ENCODE measurements around the gene HEMK1. TPM values are rescaled to one million over a fixed set of nuclear protein-coding genes. Genes with fewer than 3 reads are reported as not detected.
A peak's percentile ranks its signal among the peaks of the same experiment; 100 is the strongest.

Gene HEMK1
- total and polyA plus RNA-seq, 7 donors: 6.1 to 16.2 (median 10.0) TPM

DNA sequence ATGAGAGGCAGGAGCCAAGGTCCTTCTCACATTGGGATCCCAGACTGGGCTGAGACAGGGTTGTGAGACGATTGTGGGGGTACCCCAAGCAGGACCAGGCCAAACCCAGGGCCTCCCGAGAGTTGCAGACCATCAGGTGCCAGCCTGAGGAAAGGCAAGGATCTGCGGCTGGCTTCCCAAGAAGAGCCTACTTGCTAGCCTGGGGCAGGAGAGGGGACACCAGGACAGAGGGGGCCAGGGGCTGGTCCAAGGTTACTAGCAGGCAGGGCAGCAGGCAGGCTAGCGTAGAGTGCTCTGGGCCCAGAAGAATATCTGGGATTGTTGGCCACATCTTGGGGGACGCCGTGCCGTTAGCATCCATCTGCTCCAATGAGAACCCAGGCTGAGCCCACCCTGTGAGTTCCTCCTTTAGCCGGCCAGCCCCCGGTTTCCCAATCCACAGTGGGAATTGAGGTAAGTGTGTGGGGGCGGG, 41.7 kb downstream of the HEMK1 start:
- peak overlapping the region; percentile 91 for H3K27ac ChIP-seq
- 5 to 9% (median 6%) methylated on average over 10 of the region's 10 CpGs for WGBS, 3 donors
- DNase-seq (no peak), ATAC-seq (no peak)
- TF ChIP-seq, protein P1, sequence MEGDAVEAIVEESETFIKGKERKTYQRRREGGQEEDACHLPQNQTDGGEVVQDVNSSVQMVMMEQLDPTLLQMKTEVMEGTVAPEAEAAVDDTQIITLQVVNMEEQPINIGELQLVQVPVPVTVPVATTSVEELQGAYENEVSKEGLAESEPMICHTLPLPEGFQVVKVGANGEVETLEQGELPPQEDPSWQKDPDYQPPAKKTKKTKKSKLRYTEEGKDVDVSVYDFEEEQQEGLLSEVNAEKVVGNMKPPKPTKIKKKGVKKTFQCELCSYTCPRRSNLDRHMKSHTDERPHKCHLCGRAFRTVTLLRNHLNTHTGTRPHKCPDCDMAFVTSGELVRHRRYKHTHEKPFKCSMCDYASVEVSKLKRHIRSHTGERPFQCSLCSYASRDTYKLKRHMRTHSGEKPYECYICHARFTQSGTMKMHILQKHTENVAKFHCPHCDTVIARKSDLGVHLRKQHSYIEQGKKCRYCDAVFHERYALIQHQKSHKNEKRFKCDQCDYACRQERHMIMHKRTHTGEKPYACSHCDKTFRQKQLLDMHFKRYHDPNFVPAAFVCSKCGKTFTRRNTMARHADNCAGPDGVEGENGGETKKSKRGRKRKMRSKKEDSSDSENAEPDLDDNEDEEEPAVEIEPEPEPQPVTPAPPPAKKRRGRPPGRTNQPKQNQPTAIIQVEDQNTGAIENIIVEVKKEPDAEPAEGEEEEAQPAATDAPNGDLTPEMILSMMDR (IDR thresholded peaks at IDR 0.05): no peak
- H3K27me3 ChIP-seq (ENCODE audit: insufficient read depth in 3 of 3, low read length in 2 of 3): no peaks in the 10 kb centered on the region
- peak overlapping the region; percentile 89 for H3K4me3 ChIP-seq
- H3K9me3 ChIP-seq: no peaks in the 10 kb centered on the region
- peaks cover 58% of the 10 kb centered on the region for H3K4me1 ChIP-seq
- H3K36me3 ChIP-seq (ENCODE audit: insufficient read depth in 1 of 2, low read depth in 1 of 2): peaks cover 11 to 25% of the 10 kb centered on the region in 2 donors
- intact Hi-C loops (cut with DNase I): loop anchor here in 1 of 2 donors (5.0 to 10.0 kb wide), 2 partner anchors 94 to 774 kb away; partner anchors contain the start of gene MANF

DNA sequence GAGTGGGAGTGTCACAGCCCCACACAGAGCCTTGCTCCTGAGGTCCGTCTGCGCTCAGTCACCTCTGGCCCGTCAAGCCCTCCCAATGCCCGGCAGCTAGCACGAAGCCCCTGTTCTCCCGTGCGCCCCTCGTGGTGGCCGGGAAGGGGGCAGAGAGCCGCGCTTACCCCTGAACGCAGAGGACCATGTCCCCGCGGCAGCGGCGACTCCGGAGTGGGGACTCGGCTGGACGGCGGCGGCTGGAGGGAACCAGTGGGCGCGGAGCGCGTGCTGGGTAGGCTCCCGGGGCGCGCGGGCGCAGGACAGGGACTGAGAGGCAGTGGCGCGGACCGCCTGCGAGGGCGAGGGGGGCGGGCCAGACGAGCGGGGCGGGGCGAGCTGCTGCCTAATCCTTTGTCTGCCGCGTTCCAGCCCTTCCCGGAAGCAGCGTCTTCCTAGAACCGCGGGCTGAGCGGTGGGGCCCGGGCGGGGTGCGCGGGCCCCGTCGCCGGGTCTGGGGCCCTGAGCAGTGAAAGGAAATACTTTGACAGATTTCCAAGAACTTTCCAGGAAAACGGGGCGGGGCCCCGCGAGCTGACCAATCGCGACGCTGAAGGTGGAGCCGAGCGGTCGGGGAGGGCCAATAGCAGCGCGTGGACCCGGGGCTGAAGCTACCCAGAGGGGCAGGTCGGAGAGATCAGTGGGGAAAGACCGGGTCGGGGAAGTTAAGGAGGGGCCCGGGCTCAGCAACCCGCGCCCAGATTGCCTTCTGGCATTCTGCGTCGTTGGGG, 42.3 kb downstream of the HEMK1 start, which contains the start of gene CISH:
Gene CISH, minus strand, starts transcription at position 311 of the 770 bp plus-strand sequence. Its CDS starts 124 bp downstream, at position 187.
- peaks cover 52% of the 10 kb centered on the region for H3K4me1 ChIP-seq
- WGBS, 3 donors: 0 to 1% (median 0%) methylated on average over 56 to 75 of the region's 75 CpGs

GRCh38 chr3:50612234-50612882, 43.0 kb downstream of the HEMK1 start:
- H3K27ac ChIP-seq: peak overlapping the region; percentile 91
- peaks cover 45% of the 10 kb centered on the region for H3K4me1 ChIP-seq
- H3K9me3 ChIP-seq: no peaks in the 10 kb centered on the region
- H3K36me3 ChIP-seq (ENCODE audit: insufficient read depth in 1 of 2, low read depth in 1 of 2): peaks cover 8 to 12% of the 10 kb centered on the region in 2 donors
- peak in 1 of 4 donors; percentile 18 for ATAC-seq
- no peaks in the 10 kb centered on the region for H3K27me3 ChIP-seq (ENCODE audit: insufficient read depth in 3 of 3, low read length in 2 of 3)
- TF ChIP-seq, protein P1 (IDR thresholded peaks at IDR 0.05): no peak
- intact Hi-C loops (cut with DNase I): loop anchor here in 1 of 2 donors (5.0 to 10.0 kb wide), 2 partner anchors 95 to 772 kb away; partner anchors contain the start of gene MANF
- no peak for DNase-seq
- peak overlapping the region; percentile 89 for H3K4me3 ChIP-seq
- WGBS, 3 donors: 6 to 11% (median 9%) methylated on average over 23 to 29 of the region's 29 CpGs

More for the DNA sequence above, 42.3 kb downstream of the HEMK1 start, which contains the start of gene CISH:
- peak; percentile 77 to 82 (median 80) for ATAC-seq
- DNase-seq: peak; percentile 98
- peaks cover 9 to 19% of the 10 kb centered on the region in 2 donors for H3K36me3 ChIP-seq (ENCODE audit: insufficient read depth in 1 of 2, low read depth in 1 of 2)
- H3K9me3 ChIP-seq: no peaks in the 10 kb centered on the region
- TF ChIP-seq, protein P1 (IDR thresholded peaks at IDR 0.05): peak; percentile 27
- H3K27ac ChIP-seq: peak within 1 kb of the TSS; percentile 91
- no peaks in the 10 kb centered on the region for H3K27me3 ChIP-seq (ENCODE audit: insufficient read depth in 3 of 3, low read length in 2 of 3)
- intact Hi-C loops (cut with DNase I): loop anchor here in 1 of 2 donors (5.0 to 10.0 kb wide), 2 partner anchors 94 to 773 kb away; partner anchors contain the start of gene MANF
- H3K4me3 ChIP-seq: peak within 1 kb of the TSS; percentile 89

DNA sequence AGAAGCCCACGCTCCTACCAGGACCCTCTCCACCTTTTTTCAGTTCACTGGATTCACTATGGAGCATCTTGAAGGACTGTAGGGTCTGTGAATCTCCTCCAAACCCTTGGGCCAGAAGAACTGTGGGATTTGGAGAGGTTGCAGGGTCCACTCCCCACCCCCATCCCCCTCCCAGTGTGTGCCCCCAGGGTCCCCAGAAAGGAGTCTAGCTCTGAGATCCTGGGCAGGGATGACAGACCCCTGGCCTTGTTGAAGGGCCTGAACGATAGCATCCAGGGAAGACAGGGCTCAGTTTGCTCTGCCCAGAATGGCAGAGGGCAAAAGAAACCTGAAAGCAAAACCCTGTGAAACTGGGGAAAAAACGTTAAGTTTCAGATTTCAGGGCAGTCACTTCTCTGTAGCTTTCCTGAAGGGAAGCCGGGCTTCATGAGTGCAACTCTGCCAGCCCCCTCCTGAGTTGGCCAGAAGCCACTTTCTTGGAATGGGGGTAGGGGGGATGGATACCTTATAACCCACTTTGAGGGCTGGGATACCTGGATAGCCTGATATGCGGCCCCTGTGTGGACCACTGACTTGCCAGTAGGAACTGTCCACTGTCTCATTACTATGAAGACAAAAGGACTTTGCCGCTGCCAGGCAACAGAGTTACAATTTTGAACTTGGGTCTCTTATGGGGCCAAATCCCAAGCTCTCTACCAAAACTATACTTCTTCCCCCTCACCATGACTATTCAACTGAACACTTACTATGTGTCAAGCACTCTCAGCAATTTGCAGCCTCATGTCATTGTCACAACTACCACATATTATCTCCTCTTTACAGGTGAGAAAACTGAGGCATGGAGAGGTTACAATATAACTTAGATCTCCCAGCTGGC, 43.9 kb downstream of the HEMK1 start:
- TF ChIP-seq, protein P1 (IDR thresholded peaks at IDR 0.05): no peak
- intact Hi-C loops (cut with DNase I): loop anchor here in 1 of 2 donors (5.0 to 10.0 kb wide), 2 partner anchors 96 to 772 kb away; partner anchors contain the start of gene MANF
- H3K4me3 ChIP-seq: peak overlapping the region; percentile 89
- H3K27ac ChIP-seq: peak overlapping the region; percentile 91
- no peak for ATAC-seq
- 60 to 73% (median 62%) methylated on average over 6 of the region's 6 CpGs for WGBS, 3 donors
- peaks cover 38% of the 10 kb centered on the region for H3K4me1 ChIP-seq
- H3K36me3 ChIP-seq (ENCODE audit: insufficient read depth in 1 of 2, low read depth in 1 of 2): peaks cover 3 to 8% of the 10 kb centered on the region in 2 donors
- peak in 1 of 2 donors; percentile 28 for DNase-seq
- H3K27me3 ChIP-seq (ENCODE audit: insufficient read depth in 3 of 3, low read length in 2 of 3): no peaks in the 10 kb centered on the region
- no peaks in the 10 kb centered on the region for H3K9me3 ChIP-seq

Data from psoas muscle (tissue), 8 donors.